HG03342 (cell line): Measurements from ENCODE around the gene C1QTNF9B.
"Not testable (repeated sequence)": the region's sequence is repeated elsewhere in the genome, so short reads cannot be mapped to it uniquely, and the experiment has no call there.

ENCODE experiments used
- ATAC-seq: cut with Tn5 transposase; IDR thresholded peaks from one replicate; pipeline ENCODE4 v1.9.1; 2021; ENCODE audit warnings: mild to moderate bottlenecking, moderate library complexity; ENCODE audit not compliant: unreplicated experiment

Gene C1QTNF9B

GRCh38 chr13:23897452-23897919 is at the start of gene C1QTNF9B:
TSS of gene C1QTNF9B (minus strand) at chr13:23897502.
- not testable (repeated sequence) for ATAC-seq

DNA sequence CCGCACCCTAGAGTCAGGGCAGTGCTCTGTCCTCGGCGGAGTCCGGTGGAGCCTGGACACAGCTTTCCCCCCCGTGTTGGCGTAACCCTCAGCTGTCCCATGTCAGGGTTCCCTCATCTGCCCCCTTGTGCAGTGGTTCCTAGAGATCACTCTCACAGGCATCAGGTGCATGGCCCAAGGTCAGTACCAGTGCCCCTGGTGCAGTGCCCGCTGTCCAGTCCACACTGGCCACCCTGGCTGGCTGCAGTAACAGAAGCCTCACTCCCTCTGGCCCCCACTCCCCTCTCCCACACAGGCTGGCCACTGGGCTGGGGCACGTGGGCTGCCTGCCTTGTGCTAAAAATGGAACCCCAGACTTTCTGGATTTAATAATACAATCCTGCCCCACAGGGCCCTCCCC is 49.6 kb upstream of the C1QTNF9B start:
- no peak for ATAC-seq

DNA sequence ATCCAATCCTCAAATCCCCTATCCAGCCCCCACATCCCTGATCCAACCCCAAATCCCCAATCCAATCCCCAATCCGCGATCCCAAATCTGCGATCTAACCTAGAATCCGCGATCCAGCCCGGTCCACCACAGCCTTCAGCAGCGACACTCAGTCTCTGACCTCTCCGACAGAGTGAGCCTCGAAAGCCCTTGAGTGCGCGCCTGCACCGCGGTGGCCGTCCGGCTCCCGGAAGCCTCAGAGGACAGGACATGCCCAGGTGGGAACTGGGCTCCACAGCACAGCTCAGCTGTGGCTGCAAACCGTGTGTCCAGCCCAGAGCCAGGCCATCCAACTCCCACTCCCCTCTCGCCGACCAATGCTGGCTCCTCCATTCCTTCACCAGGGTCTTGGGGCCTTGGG is 48.8 kb upstream of the C1QTNF9B start:
- ATAC-seq = no peak

- no peak for ATAC-seq
Measured at GRCh38 chr13:23945612-23946011, 48.3 kb upstream of the C1QTNF9B start.

- no peak for ATAC-seq
Measured at GRCh38 chr13:23941211-23941610, 43.9 kb upstream of the C1QTNF9B start.

GRCh38 chr13:23939666-23940065 is 42.4 kb upstream of the C1QTNF9B start:
- not testable (repeated sequence) for ATAC-seq

GRCh38 chr13:23934520-23934919 is 37.2 kb upstream of the C1QTNF9B start:
- no peak for ATAC-seq

DNA sequence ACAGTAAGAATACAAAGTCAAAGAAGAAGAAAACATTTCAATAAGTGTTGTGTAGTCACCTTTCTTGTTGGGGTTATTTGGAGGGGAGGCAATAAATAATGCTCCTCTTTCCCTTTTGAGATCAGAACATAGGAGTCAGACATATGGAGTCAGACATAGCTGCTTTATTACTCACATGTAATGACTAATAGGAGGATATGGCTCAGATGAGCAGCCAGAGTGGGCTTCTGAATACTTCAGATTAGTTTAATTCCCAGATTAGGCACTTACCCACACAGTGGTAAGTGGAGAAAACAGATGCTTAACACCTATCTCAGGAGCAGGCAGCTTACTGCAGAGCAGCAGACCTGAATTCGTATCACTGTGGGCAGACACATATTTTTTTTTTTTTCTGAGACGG is 31.7 kb upstream of the C1QTNF9B start:
- no peak for ATAC-seq

DNA sequence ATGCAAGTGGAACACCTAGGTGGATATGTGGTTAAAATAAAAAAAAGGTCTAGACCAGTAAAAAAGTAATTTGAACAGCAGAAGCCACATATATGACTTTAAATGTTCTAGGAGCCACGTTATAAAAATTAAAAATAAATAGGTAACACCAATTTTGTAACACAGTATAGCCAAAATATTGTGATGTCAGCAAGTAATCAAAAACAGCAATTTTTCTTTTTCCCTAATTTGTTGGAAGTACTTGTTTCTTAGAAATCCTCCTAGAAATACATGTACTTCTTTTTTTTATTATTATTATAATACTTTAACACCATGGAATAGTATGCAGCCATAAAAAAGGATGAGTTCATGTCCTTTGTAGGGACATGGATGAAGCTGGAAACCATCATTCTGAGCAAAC is 25.7 kb upstream of the C1QTNF9B start:
- no peak for ATAC-seq

GRCh38 chr13:23922005-23922932 is 25.0 kb upstream of the C1QTNF9B start:
- ATAC-seq = no peak

- no peak for ATAC-seq
Measured at GRCh38 chr13:23921451-23921888, 24.2 kb upstream of the C1QTNF9B start.

DNA sequence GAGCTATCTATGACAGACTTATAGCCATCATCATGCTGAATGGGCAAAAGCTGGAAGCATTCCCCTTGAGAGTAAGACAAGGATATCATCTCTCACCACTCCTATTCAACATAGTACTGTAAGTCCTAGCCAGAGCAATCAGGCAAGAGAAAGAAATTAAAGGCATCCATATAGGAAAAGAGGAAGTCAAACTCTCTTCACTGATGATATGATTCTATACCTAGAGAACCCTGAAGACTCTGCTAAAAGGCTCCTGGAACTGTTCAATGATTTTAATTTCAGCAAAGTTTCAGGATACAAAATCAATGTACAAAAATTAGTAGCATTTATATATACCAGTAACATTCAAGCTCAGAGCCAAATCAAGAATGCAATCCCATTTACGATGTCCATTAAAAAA is 21.7 kb upstream of the C1QTNF9B start:
- no peak for ATAC-seq

DNA sequence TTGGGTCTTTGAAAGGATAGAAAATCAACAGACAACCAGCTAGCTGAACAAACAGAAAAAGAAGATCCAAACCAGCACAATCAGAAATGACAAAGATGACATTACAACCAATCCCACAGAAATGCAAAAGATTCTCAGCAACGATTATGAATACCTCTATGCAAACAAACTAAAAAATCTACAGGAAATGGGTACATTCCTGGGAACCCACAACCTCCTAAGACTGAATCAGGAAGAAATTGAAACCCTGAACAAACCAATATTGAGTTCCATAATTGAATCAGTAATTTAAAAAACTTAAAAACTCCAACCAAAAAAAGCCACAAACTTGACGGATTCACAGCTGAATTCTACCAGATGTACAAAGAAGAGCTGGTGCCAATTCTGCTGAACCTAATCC is 20.9 kb upstream of the C1QTNF9B start:
- no peak for ATAC-seq

- no peak for ATAC-seq
Measured at GRCh38 chr13:23915308-23915707, 18.0 kb upstream of the C1QTNF9B start.

DNA sequence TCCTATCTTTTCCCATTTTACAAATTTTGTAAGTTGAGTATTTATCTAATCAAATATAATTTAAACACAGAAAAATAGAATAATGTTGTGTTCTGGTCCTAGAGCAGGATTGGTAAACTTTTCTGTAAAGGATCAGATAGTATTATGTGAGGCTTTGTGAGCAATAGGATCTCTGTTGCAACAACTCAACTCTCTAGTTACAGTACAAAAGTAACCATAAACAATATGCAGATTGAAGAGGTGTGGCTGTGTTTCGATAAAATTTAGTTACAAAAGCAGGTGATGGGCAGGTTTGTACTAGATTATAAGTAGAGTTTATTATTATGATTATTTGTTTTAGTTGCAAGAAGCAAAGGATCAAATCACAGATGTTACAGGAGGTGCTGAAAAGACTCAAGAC is 15.2 kb upstream of the C1QTNF9B start:
- no peak for ATAC-seq

DNA sequence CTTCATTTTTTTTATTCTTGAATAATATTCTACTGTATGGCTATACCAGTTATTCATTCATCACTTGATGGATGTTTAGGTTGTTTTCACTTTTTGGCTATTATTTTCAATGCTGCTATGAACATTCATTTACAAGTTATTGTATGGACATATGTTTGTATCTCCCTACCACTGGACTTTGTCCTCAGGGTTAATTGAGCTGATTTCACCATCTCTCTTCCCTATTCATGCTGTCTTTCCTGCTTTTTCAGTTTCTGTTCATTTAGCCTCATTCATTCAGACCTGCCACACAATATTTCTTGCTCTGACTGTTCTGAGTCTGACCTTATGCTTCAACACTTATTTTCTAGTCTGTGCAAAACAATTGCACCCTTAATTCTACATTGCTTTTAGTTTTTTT is 12.3 kb upstream of the C1QTNF9B start:
- ATAC-seq = no peak

DNA sequence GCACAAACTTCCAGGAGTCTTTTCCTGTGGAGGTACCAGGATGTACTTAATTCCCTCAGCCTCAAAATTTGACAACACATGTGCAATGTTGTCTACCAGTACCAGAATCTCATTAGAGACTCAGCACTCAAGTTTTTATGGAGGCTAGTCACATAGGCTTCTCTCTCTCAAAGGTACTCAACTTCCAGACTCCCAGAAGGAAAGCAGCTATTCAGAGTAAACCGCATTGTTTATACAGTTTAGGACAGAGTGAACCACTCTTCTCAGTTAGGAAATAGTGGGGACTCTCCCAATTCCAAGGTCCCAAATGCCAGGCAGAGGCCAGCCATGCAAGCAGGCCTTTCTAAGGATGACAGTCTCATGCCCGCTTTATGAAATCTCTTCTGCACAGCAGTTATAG is 8.5 kb upstream of the C1QTNF9B start:
- ATAC-seq = no peak

- ATAC-seq = no peak
Measured at GRCh38 chr13:23903906-23904280, 6.6 kb upstream of the C1QTNF9B start.

GRCh38 chr13:23902975-23903905 is 5.9 kb upstream of the C1QTNF9B start:
- ATAC-seq = no peak

DNA sequence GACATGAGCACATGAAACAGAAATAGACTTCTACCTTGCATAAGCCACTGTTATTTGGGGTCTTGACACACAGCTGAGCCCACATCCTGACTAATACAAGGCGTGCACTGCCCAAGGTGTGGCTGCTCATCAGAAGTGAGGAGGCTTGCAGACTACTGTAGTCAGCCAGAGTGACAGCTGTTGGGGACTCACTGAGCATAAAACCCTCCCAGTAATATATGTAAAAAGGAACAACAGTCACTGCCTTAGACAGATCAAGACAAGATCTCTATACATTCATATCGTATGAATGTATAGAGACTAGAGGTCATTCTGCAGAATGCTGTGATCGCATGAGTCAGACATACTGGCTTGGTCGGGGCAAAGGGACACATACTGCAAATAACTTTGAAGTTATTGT is 4.1 kb upstream of the C1QTNF9B start:
- no peak for ATAC-seq

- no peak for ATAC-seq
Measured at GRCh38 chr13:23899555-23899954, 2.3 kb upstream of the C1QTNF9B start.

- ATAC-seq = no peak
Measured at GRCh38 chr13:23898101-23898500, 799 bp upstream of the C1QTNF9B start.
